ENCODE measurements around the gene IFT57. TPM values are rescaled to one million over a fixed set of nuclear protein-coding genes. Genes with fewer than 3 reads are reported as not detected.
"Not testable (repeated sequence)": the region's sequence is repeated elsewhere in the genome, so short reads cannot be mapped to it uniquely, and the experiment has no call there.

Gene IFT57, protein sequence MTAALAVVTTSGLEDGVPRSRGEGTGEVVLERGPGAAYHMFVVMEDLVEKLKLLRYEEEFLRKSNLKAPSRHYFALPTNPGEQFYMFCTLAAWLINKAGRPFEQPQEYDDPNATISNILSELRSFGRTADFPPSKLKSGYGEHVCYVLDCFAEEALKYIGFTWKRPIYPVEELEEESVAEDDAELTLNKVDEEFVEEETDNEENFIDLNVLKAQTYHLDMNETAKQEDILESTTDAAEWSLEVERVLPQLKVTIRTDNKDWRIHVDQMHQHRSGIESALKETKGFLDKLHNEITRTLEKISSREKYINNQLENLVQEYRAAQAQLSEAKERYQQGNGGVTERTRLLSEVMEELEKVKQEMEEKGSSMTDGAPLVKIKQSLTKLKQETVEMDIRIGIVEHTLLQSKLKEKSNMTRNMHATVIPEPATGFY
- total RNA-seq (2014; rRNA removed; shearing (Covaris generic)), result 36.4 and 74.2 TPM in 2 replicates

GRCh38 chr3:108221911-108222852 lies at the start of gene IFT57:
TSS of gene IFT57 (minus strand) at chr3:108222424. CDS start at chr3:108222322, 102 bp downstream.
- DNase-seq (ENCODE audit: low read depth), result peak; percentile 99

DNA sequence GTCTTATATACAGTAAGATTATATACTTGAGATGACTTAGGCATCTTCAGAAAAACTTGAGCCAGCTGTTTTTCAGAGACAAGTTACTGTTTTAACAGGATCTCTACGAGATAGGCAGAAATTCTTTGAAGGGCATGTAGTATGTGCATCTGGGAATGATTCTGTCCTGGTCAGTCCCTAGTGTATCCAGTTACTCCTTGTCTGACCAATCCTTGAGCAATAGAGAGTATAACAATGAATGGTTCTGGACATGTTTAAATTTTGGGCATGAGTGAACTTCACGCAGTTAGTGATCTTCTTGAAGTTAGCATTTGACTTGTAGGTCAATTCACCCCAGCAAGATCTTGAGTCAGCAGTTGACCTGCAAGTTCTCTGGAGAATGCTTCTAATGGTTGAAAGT lies 49.4 kb upstream of the IFT57 start:
- no peak for DNase-seq (ENCODE audit: low read depth)

- not testable (repeated sequence) for DNase-seq (ENCODE audit: low read depth)
Observed at GRCh38 chr3:108268235-108268634, 46.0 kb upstream of the IFT57 start.

GRCh38 chr3:108264534-108265298 lies 42.5 kb upstream of the IFT57 start:
- DNase-seq (ENCODE audit: low read depth), result not testable (repeated sequence)

DNA sequence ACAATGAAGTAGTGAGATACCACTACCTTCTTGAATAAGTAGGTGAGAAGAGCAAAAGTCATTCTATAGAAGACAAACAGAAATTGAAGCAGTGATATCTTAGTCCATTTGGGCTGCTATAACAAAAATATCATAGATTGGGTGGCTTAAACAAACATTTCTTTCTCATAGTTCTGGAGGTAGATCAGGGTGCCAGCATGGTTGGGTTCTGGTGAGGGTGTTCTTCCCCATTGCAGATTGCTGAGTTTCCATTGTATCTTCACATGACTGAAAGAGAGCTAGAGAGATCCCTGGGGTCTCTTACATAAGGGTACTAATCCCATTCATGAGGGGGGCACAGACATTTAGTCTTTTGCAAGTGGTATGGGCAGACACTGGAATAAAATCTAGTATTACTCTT lies 32.9 kb upstream of the IFT57 start:
- DNase-seq (ENCODE audit: low read depth), result no peak

DNA sequence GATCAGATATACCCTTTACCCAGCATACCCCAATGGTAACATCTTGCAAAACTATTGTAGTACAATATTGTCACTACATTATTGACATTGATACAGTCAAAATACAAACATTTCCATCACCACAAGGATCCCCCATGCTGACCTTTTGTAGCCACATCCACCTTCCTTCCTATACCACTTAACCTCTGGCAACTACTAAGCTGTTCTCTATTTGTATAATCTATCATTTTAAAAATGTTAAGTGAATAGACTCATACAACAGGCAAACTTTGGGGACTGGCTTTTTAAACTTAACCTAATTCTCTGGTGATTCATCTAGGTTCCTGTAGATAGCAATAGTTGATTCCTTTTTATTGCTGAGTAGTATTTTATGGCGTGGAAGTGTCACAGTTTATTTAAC lies 29.6 kb upstream of the IFT57 start:
- no peak for DNase-seq (ENCODE audit: low read depth)

DNA sequence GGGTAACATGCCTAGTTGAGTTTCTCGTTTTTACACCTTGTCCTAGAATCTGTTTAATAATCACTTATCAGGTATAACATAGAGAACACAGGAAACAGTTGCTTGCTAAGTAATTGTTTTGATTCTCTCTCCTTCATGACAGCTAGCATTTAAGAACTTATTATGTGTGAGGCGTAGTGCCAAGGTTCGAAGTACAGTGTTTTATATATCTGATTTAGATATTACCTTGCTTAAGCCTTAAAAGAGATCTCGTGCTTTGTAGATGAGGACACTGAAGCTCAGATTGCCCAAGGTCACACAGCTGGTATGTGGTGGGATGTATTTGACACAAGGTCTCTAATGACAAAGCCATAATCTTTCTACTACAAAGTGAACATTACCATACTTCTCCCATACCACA lies 29.0 kb upstream of the IFT57 start:
- DNase-seq (ENCODE audit: low read depth), result no peak

- peak; percentile 60 for DNase-seq (ENCODE audit: low read depth)
Observed at GRCh38 chr3:108250626-108251025, 28.4 kb upstream of the IFT57 start.

GRCh38 chr3:108243243-108243642 lies 21.0 kb upstream of the IFT57 start:
- no peak for DNase-seq (ENCODE audit: low read depth)

DNA sequence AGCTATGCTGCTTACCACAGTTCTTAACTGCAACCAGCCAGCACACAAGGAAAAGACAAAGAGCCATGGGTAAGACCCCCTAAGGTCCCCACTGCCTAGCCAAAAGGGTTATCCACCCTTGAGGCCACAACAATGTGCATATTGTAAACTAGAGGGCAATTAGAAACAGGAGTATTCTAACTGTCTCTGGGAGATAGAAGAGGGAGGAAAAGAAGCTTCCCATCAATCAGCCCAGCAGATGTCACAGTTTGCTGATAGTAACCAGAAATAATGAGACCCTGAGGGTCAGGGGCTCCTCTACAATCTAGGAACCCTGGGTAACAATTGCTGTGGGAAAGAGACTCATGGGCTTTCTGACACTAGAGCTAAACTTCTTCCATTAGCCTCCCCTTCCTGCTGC lies 20.6 kb upstream of the IFT57 start:
- no peak for DNase-seq (ENCODE audit: low read depth)

DNA sequence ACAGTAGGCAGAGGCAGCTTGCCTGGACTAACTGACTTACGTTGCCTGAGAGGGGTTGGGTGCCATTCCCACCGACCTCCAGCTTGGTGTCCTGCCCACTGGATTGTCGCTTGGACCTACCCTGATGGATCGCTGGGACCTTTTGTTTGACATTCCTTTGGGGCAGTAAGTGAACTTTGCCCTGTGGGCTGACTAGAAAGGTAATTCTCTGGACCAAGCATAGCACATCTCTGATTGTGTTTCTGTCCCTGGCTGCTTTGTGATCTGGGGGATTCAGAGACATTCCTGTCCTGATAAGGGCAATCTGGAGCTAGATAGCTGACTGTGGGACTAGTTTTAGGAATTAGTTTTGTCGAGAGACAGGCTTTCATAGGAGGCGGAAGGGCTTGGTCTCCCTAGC lies 19.5 kb upstream of the IFT57 start:
- DNase-seq (ENCODE audit: low read depth), result no peak

GRCh38 chr3:108241146-108241545 lies 18.9 kb upstream of the IFT57 start:
- no peak for DNase-seq (ENCODE audit: low read depth)

GRCh38 chr3:108239082-108239481 lies 16.9 kb upstream of the IFT57 start:
- DNase-seq (ENCODE audit: low read depth), result no peak

GRCh38 chr3:108235290-108235689 lies 13.1 kb upstream of the IFT57 start:
- DNase-seq (ENCODE audit: low read depth), result no peak

GRCh38 chr3:108234387-108234957 lies 12.2 kb upstream of the IFT57 start:
- DNase-seq (ENCODE audit: low read depth), result peak; percentile 12

GRCh38 chr3:108228286-108228685 lies 6.1 kb upstream of the IFT57 start:
- no peak for DNase-seq (ENCODE audit: low read depth)

- DNase-seq (ENCODE audit: low read depth), result no peak
Observed at GRCh38 chr3:108227131-108227530, 4.9 kb upstream of the IFT57 start.

GRCh38 chr3:108225221-108225620 lies 3.0 kb upstream of the IFT57 start:
- DNase-seq (ENCODE audit: low read depth), result no peak

DNA sequence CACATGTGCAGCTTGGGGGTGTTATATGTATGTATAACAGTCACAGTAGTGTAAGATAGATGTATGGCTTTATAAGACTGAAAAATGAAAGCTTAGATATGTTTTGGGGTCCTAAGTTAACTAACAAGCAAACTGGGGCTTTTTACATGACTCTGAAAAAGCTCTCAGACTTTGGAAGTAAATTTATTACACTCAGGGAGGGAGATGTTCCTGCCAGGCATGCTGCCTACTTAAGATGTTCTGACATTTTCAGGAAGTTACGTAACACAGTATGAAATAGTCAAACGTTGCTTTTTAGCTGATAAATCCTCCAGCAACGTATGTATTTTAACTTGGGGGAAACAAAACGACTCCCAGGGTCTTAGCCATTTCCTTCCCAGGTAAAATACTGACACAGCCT lies 1.7 kb upstream of the IFT57 start:
- DNase-seq (ENCODE audit: low read depth), result no peak

- DNase-seq (ENCODE audit: low read depth), result no peak
Observed at GRCh38 chr3:108222853-108223565, 785 bp upstream of the IFT57 start.

DNA sequence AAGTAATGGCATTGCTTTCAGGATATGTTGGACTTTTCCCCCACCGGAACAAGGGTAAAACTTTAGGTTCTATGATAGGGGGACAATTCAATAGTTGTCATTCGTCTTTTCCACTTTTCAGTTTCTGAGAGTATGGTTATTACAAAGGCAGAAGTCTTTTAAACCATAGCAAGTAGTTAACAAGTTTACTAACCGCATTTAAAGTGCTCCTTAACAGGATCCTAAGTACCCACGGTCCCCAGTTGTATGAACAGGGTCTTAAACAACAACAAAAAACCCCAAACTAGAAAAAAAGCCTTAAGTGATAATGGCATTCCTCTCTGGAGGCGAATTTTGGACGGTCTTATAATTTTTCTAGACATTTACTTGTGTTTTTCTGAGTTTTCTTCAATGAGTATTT lies 831 bp downstream of the IFT57 start:
- DNase-seq (ENCODE audit: low read depth), result no peak
